Spleen (tissue), 11 donors: ENCODE measurements around the gene TMEM63C. TPM values are rescaled to one million over a fixed set of nuclear protein-coding genes. Genes with fewer than 3 reads are reported as not detected.

ENCODE experiments used
- DNase-seq: peaks from one replicate; pipeline ENCODE4 v3.0.0-alpha.2; 2020
- H3K27ac ChIP-seq, 8 donors: fragments of 200-600 bp; sonication (generic) in 7 of 8; 1 replicate in 4 of 8; 2 replicates in 4 of 8; pipeline versions ENCODE4 v1.5.0 to v1.8.0; 2016 to 2021; ENCODE audit warnings: inconsistent platforms in 4 of 8, mild to moderate bottlenecking in 4 of 8, moderate library complexity in 1 of 8
- H3K27me3 ChIP-seq, 7 donors: fragments of 200-600 bp; sonication (generic) in 6 of 7; replicated peaks in 1 of 7; 1 replicate in 4 of 7; 2 replicates in 3 of 7; pipeline versions ENCODE4 v1.5.0 to v1.8.0; 2016 to 2021; ENCODE audit warnings: inconsistent platforms in 3 of 7, mild to moderate bottlenecking in 1 of 7
- H3K36me3 ChIP-seq, 6 donors: fragments of 200-600 bp; sonication (generic) in 5 of 6; 1 replicate in 4 of 6; 2 replicates in 2 of 6; pipeline versions ENCODE4 v1.5.0 to v1.8.0; 2016 to 2021; ENCODE audit warnings: inconsistent platforms in 2 of 6
- H3K4me1 ChIP-seq, 6 donors: fragments of 200-600 bp; sonication (generic) in 5 of 6; 1 replicate in 3 of 6; 2 replicates in 3 of 6; pipeline versions ENCODE4 v1.5.0 to v1.8.0; 2016 to 2021; ENCODE audit warnings: inconsistent platforms in 3 of 6
- H3K4me3 ChIP-seq, 8 donors: fragments of 200-600 bp; sonication (generic) in 7 of 8; 1 replicate in 4 of 8; 2 replicates in 4 of 8; pipeline versions ENCODE4 v1.5.0 to v1.8.0; 2016 to 2021; ENCODE audit warnings: inconsistent platforms in 4 of 8, mild to moderate bottlenecking in 4 of 8, moderate library complexity in 2 of 8
- H3K9me3 ChIP-seq, 8 donors: fragments of 200-600 bp; sonication (generic) in 7 of 8; 1 replicate in 4 of 8; 2 replicates in 4 of 8; pipeline versions ENCODE4 v1.5.0 to v1.8.0; 2016 to 2021; ENCODE audit warnings: inconsistent platforms in 4 of 8
- CTCF ChIP-seq, 11 experiments: fragments of 200-600 bp in 7 of 11; fragments of 450-650 bp in 4 of 11; sonication (generic) in 4 of 11; IDR thresholded peaks in 8 of 11; conservative IDR thresholded peaks in 3 of 11; 1 replicate in 7 of 11; 2 replicates in 4 of 11; pipeline versions ENCODE4 v1.4.0 to v1.8.0; 2016 to 2021; ENCODE audit warnings: antibody characterized with exemption in 11 of 11, inconsistent platforms in 4 of 11, mild to moderate bottlenecking in 1 of 11
- POLR2A ChIP-seq, 3 donors: fragments of 450-650 bp; IDR thresholded peaks; one replicate each; pipeline ENCODE4 v1.5.1; 2017; ENCODE audit warnings: antibody characterized with exemption in 3 of 3, mild to moderate bottlenecking in 1 of 3
- POLR2AphosphoS5 ChIP-seq, 3 donors: sonication (generic); formaldehyde crosslinking; IDR thresholded peaks; one replicate each; pipeline ENCODE4 v1.5.1; 2017; ENCODE audit warnings: antibody characterized with exemption in 3 of 3
- WGBS, 5 donors: extraction: QIAGEN DNeasy Blood & Tissue Kit in 3 of 5; methylation state at CpG; one replicate each; pipeline versions ENCODE4 v1.1.5 to v1.1.7; 2013 to 2018; 5-methylcytosine and 5-hydroxymethylcytosine counted together
- intact Hi-C: fragments of 100-400 bp; cut with DNase I; formaldehyde crosslinking; loops from one replicate; pipeline ENCODE4 v1.15.0; 2023; ENCODE audit warnings: low total_unique reads
- polyA plus RNA-seq, 3 donors: library from polyadenylated mRNA; stranded (reverse); fragments of 200-250 nt; gene quantifications; one replicate each; pipeline ENCODE4 v1.2.1, GENCODE V29; 2013
- total RNA-seq, 7 donors: library from RNA; depleted of rRNA in 3 of 7; stranded (reverse); fragments of >200 nt in 3 of 7; fragmentation: NEBNext Ultra II Directional in 4 of 7; extraction: Animal tissue kit (Norgen Biotek cat#: 25700) in 4 of 7; gene quantifications; one replicate each; pipeline versions ENCODE4 v1.1.0 to v1.2.1, GENCODE V29; 2016 to 2021
- donor health status: healthy with polysubstance abuse.
- donor health status: DM: no; HTN: no; CAD: no; lungs with moderate emphysema.
- donor health status: DM: no; HTN: no; CAD: no.
- donor health status: Bipolar disorder and iron deficiency.
- donor health status: healthy.
- donor health status: DM: no; HTN: no; CAD: no.
- donor health status: DM: yes; HTN: yes; CAD: no.

The TMEM63C gene
- total and polyA plus RNA-seq, 10 donors: 0.20 to 13.4 (median 7.1) TPM

GRCh38 chr14:77268989-77269600, 87.5 kb downstream of the TMEM63C start:
- 32 to 40% (median 38%) methylated on average over 3 to 8 of the region's 8 CpGs for WGBS, 5 donors
- no peaks in the 10 kb centered on the region for H3K36me3 ChIP-seq
- peaks cover 0 to 10% (median 4%) of the 10 kb centered on the region in 8 donors for H3K9me3 ChIP-seq
- TF ChIP-seq POLR2A (IDR thresholded peaks at IDR 0.05) (no peak), POLR2AphosphoS5 (IDR thresholded peaks at IDR 0.05) (no peak), CTCF (IDR thresholded peaks at IDR 0.05 in 8 of 11, conservative IDR thresholded peaks at IDR 0.05 in 3 of 11) (no peak)
- peaks cover 0 to 17% (median 10%) of the 10 kb centered on the region in 6 donors for H3K4me1 ChIP-seq
- no peak overlapping the region for H3K27ac ChIP-seq
- H3K27me3 ChIP-seq: peaks cover 0 to 53% (median 21%) of the 10 kb centered on the region in 7 donors
- H3K4me3 ChIP-seq: no peak overlapping the region
- intact Hi-C loops: no loop called here
- peak; percentile 49 for DNase-seq

DNA sequence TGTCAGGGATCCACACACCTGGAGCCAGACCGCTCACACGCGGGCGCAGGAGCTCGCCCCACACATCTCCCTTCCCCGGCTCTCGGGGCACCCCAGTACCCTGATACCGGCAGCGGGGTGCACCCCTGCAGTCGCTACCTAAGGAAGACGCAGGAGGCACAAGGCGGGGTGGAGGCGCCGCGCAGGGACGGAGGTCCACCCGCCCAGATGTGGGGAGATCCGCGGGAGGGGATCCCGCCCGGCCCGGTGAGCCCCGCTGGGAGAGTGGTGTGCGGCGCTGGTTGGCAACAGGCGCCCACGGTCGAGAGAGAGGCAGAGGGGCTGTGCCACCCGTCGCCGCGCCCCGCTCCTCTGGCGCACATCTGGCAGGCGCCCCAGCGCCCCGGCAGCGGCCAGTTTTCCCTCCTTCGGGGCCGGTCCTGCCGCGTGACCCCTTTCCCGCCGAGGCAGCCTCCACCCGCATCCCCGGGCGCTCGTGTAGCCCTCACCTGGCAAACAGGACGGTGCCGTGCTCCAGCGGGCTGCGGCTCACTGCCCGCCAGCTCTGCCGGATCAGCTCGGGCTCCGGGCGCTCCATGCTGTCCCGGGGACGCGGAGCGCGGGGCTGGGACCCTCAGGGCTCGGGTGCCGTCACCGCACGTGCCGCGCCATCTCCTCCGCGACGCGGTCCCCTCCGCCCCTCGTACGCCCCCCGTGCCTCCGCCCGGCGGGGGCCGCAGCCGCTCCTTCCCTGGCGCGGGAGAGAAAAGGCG, 88.9 kb downstream of the TMEM63C start:
- Histone ChIP-seq H3K36me3 (peaks cover 0 to 7% (median 0%) of the 10 kb centered on the region in 6 donors), H3K9me3 (peaks cover 0 to 10% (median 4%) of the 10 kb centered on the region in 8 donors), H3K27ac (no peak overlapping the region), H3K4me3 (peak overlapping the region in 2 of 8 donors; percentile 3 to 28), H3K4me1 (peaks cover 0 to 17% (median 10%) of the 10 kb centered on the region in 6 donors), H3K27me3 (peaks cover 0 to 53% (median 21%) of the 10 kb centered on the region in 7 donors)
- TF ChIP-seq CTCF (IDR thresholded peaks at IDR 0.05 in 8 of 11, conservative IDR thresholded peaks at IDR 0.05 in 3 of 11) (no peak), POLR2A (IDR thresholded peaks at IDR 0.05) (no peak), POLR2AphosphoS5 (IDR thresholded peaks at IDR 0.05) (no peak)
- WGBS, 5 donors: 1 to 6% (median 4%) methylated on average over 30 to 84 of the region's 84 CpGs
- intact Hi-C loops: no loop called here
- DNase-seq: peak; percentile 58

GRCh38 chr14:77271113-77271710, 89.6 kb downstream of the TMEM63C start, which contains the start of gene NGB:
Gene NGB, minus strand, starts transcription at chr14:77271206. Its CDS starts 269 bp downstream, at chr14:77270937.
- peak; percentile 21 for DNase-seq
- Histone ChIP-seq H3K27me3 (peaks cover 0 to 53% (median 21%) of the 10 kb centered on the region in 7 donors), H3K4me3 (peak within 1 kb of the TSS in 2 of 8 donors; percentile 3 to 28), H3K4me1 (peaks cover 0 to 17% (median 10%) of the 10 kb centered on the region in 6 donors), H3K36me3 (peaks cover 0 to 14% (median 0%) of the 10 kb centered on the region in 6 donors), H3K27ac (no peak within 1 kb of the TSS), H3K9me3 (peaks cover 0 to 10% (median 4%) of the 10 kb centered on the region in 8 donors)
- intact Hi-C loops: no loop called here
- TF ChIP-seq POLR2AphosphoS5 (IDR thresholded peaks at IDR 0.05): no peak
- TF ChIP-seq CTCF (IDR thresholded peaks at IDR 0.05 in 8 of 11, conservative IDR thresholded peaks at IDR 0.05 in 3 of 11): no peak
- no peak for TF ChIP-seq POLR2A (IDR thresholded peaks at IDR 0.05)
- WGBS, 5 donors: 20 to 48% (median 29%) methylated on average over 13 to 38 of the region's 38 CpGs
